B cell (primary cell): ENCODE results near the gene NUDT14.

Experiments
- EZH2 ChIP-seq: IDR thresholded peaks from 2 replicates; pipeline ENCODE4 v1.6.1; 2012; ENCODE audit warnings: borderline replicate concordance, low read depth, mild to moderate bottlenecking, moderate library complexity, low read length; ENCODE audit not compliant: insufficient read depth, poor library complexity, severe bottlenecking
- TF ChIP-seq, protein P1 (sequence below): fragments of 200-600 bp; IDR thresholded peaks from one replicate; pipeline ENCODE4 v1.8.0; 2022; ENCODE audit warnings: antibody characterized with exemption, mild to moderate bottlenecking

DNA sequence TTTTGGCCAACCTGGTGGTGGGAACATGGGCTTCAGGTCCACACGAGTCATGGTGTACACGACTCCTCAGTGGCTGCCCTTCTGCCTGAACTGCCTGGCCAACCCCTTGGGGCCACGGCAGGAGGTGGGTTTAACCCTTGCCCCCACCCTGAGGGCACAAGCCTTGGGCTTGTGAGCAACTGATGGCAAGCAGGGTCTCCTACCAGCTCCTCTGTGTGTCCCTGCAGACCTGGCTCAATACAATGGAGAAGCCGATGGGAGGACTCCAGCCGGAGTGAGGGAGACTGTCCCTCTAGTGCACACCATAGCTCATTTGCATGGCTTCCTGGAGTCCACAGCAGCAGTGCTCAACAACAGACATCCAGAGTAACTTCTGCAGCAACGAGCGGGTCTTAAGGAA lies 40.5 kb downstream of the NUDT14 start:
- TF ChIP-seq, protein P1, sequence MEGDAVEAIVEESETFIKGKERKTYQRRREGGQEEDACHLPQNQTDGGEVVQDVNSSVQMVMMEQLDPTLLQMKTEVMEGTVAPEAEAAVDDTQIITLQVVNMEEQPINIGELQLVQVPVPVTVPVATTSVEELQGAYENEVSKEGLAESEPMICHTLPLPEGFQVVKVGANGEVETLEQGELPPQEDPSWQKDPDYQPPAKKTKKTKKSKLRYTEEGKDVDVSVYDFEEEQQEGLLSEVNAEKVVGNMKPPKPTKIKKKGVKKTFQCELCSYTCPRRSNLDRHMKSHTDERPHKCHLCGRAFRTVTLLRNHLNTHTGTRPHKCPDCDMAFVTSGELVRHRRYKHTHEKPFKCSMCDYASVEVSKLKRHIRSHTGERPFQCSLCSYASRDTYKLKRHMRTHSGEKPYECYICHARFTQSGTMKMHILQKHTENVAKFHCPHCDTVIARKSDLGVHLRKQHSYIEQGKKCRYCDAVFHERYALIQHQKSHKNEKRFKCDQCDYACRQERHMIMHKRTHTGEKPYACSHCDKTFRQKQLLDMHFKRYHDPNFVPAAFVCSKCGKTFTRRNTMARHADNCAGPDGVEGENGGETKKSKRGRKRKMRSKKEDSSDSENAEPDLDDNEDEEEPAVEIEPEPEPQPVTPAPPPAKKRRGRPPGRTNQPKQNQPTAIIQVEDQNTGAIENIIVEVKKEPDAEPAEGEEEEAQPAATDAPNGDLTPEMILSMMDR, result no peak
- TF ChIP-seq EZH2, result no peak
